ENCODE results near the gene ASPHD1.

- no peak for TF ChIP-seq POLR2A (IDR thresholded peaks at IDR 0.05)
- TF ChIP-seq, protein P1, sequence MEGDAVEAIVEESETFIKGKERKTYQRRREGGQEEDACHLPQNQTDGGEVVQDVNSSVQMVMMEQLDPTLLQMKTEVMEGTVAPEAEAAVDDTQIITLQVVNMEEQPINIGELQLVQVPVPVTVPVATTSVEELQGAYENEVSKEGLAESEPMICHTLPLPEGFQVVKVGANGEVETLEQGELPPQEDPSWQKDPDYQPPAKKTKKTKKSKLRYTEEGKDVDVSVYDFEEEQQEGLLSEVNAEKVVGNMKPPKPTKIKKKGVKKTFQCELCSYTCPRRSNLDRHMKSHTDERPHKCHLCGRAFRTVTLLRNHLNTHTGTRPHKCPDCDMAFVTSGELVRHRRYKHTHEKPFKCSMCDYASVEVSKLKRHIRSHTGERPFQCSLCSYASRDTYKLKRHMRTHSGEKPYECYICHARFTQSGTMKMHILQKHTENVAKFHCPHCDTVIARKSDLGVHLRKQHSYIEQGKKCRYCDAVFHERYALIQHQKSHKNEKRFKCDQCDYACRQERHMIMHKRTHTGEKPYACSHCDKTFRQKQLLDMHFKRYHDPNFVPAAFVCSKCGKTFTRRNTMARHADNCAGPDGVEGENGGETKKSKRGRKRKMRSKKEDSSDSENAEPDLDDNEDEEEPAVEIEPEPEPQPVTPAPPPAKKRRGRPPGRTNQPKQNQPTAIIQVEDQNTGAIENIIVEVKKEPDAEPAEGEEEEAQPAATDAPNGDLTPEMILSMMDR (IDR thresholded peaks at IDR 0.05), result no peak
Observed at GRCh38 chr16:29909391-29909790, 9.1 kb downstream of the ASPHD1 start.
